Colonic mucosa (tissue), 4 donors: Measurements from ENCODE around the gene CGRRF1. TPM values are rescaled to one million over a fixed set of nuclear protein-coding genes. Genes with fewer than 3 reads are reported as not detected.

Experiments
- DNase-seq: peaks from one replicate; pipeline ENCODE4 v3.0.0-alpha.2; 2020
- H3K27ac ChIP-seq: fragments of 200-600 bp; one replicate; pipeline ENCODE4 v1.8.0; 2021
- H3K27me3 ChIP-seq: fragments of 200-600 bp; one replicate; pipeline ENCODE4 v1.8.0; 2021
- H3K36me3 ChIP-seq: fragments of 200-600 bp; one replicate; pipeline ENCODE4 v1.8.0; 2021
- H3K4me1 ChIP-seq: fragments of 200-600 bp; one replicate; pipeline ENCODE4 v1.8.0; 2021; ENCODE audit warnings: mild to moderate bottlenecking
- H3K4me3 ChIP-seq: fragments of 200-600 bp; one replicate; pipeline ENCODE4 v1.8.0; 2021
- H3K9ac ChIP-seq, 2 donors: one replicate each; pipeline ENCODE4 v1.7.0; 2013; ENCODE audit warnings: control low read depth in 2 of 2, low read depth in 2 of 2, low read length in 2 of 2
- H3K9me3 ChIP-seq: fragments of 200-600 bp; one replicate; pipeline ENCODE4 v1.8.0; 2021
- intact Hi-C: fragments of 100-400 bp; cut with DNase I; formaldehyde crosslinking; loops from one replicate; pipeline ENCODE4 v1.14.1; 2022
- total RNA-seq, 2 donors: library from RNA; stranded (reverse); fragmentation: NEBNext Ultra II Directional in 1 of 2; extraction: Animal tissue kit (Norgen Biotek cat#: 25700) in 1 of 2; gene quantifications; one replicate each; pipeline ENCODE4 v1.2.1, GENCODE V29; 2021
- TF ChIP-seq, protein P1 (sequence below): fragments of 200-600 bp; IDR thresholded peaks from one replicate; pipeline ENCODE4 v1.8.0; 2022; ENCODE audit warnings: antibody characterized with exemption, mild to moderate bottlenecking
- donor health status: healthy.
- donor health status: DM: no; HTN: no; CAD: no.
- donor health status: DM: no; HTN: no; CAD: no.

The CGRRF1 gene
- total RNA-seq, 2 donors from 2014 or later = 13.2 to 21.3 TPM

GRCh38 chr14:54532111-54533012 is 22.7 kb downstream of the CGRRF1 start:
- Histone ChIP-seq H3K9me3 (no peaks in the 10 kb centered on the region), H3K36me3 (no peaks in the 10 kb centered on the region), H3K4me3 (no peak overlapping the region), H3K27ac (no peak overlapping the region), H3K4me1 (peaks cover 4% of the 10 kb centered on the region), H3K9ac (no peak overlapping the region), H3K27me3 (no peaks in the 10 kb centered on the region)
- DNase-seq = no peak
- TF ChIP-seq, protein P1, sequence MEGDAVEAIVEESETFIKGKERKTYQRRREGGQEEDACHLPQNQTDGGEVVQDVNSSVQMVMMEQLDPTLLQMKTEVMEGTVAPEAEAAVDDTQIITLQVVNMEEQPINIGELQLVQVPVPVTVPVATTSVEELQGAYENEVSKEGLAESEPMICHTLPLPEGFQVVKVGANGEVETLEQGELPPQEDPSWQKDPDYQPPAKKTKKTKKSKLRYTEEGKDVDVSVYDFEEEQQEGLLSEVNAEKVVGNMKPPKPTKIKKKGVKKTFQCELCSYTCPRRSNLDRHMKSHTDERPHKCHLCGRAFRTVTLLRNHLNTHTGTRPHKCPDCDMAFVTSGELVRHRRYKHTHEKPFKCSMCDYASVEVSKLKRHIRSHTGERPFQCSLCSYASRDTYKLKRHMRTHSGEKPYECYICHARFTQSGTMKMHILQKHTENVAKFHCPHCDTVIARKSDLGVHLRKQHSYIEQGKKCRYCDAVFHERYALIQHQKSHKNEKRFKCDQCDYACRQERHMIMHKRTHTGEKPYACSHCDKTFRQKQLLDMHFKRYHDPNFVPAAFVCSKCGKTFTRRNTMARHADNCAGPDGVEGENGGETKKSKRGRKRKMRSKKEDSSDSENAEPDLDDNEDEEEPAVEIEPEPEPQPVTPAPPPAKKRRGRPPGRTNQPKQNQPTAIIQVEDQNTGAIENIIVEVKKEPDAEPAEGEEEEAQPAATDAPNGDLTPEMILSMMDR = no peak
- intact Hi-C loops = no loop called here

GRCh38 chr14:54533100-54533499 is 23.4 kb downstream of the CGRRF1 start:
- no peak for DNase-seq
- H3K9ac ChIP-seq = no peak overlapping the region
- H3K36me3 ChIP-seq = no peaks in the 10 kb centered on the region
- no peaks in the 10 kb centered on the region for H3K9me3 ChIP-seq
- H3K27ac ChIP-seq = no peak overlapping the region
- H3K27me3 ChIP-seq = no peaks in the 10 kb centered on the region
- intact Hi-C loops = no loop called here
- peaks cover 4% of the 10 kb centered on the region for H3K4me1 ChIP-seq
- H3K4me3 ChIP-seq = no peak overlapping the region
- TF ChIP-seq, protein P1 = no peak

- TF ChIP-seq, protein P1 = no peak
- H3K27me3 ChIP-seq = no peaks in the 10 kb centered on the region
- intact Hi-C loops = no loop called here
- no peaks in the 10 kb centered on the region for H3K9me3 ChIP-seq
- no peak for DNase-seq
- no peak overlapping the region for H3K4me3 ChIP-seq
- H3K4me1 ChIP-seq = peaks cover under 1% of the 10 kb centered on the region
- H3K36me3 ChIP-seq = no peaks in the 10 kb centered on the region
- H3K9ac ChIP-seq = no peak overlapping the region
- H3K27ac ChIP-seq = no peak overlapping the region
These were observed 25.4 kb downstream of the CGRRF1 start for GRCh38 chr14:54535126-54535525.

DNA sequence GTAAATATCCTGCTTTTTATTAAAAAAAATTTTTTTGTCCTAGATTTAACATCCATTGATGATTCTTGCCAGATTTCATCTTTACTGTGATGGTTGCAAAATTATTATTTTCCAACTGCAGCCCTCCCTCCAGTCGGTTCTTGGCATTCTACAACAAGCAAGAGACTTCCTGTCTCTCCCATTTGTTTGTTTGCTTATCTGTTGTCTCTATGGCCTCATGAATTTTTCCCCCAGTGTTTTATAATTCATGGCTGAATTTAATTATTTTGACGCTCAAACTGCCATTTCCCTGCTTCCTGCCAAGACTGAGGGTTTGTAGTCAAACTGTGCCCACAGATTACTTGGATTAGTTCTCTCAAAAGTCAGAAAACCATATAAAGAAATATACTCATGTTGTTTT is 25.9 kb downstream of the CGRRF1 start:
- Histone ChIP-seq H3K36me3 (no peaks in the 10 kb centered on the region), H3K27me3 (no peaks in the 10 kb centered on the region), H3K4me1 (no peaks in the 10 kb centered on the region), H3K9me3 (no peaks in the 10 kb centered on the region), H3K9ac (no peak overlapping the region), H3K27ac (no peak overlapping the region), H3K4me3 (no peak overlapping the region)
- no peak for DNase-seq
- TF ChIP-seq, protein P1 = no peak
- intact Hi-C loops = no loop called here

- DNase-seq = no peak
- Histone ChIP-seq H3K4me1 (no peaks in the 10 kb centered on the region), H3K9ac (no peak overlapping the region), H3K27ac (no peak overlapping the region), H3K9me3 (no peaks in the 10 kb centered on the region), H3K27me3 (no peaks in the 10 kb centered on the region), H3K36me3 (no peaks in the 10 kb centered on the region), H3K4me3 (no peak overlapping the region)
- TF ChIP-seq, protein P1 = no peak
- intact Hi-C loops = no loop called here
These were observed 27.9 kb downstream of the CGRRF1 start for GRCh38 chr14:54537651-54538050.
